ENCODE results near the gene ACACB.

DNA sequence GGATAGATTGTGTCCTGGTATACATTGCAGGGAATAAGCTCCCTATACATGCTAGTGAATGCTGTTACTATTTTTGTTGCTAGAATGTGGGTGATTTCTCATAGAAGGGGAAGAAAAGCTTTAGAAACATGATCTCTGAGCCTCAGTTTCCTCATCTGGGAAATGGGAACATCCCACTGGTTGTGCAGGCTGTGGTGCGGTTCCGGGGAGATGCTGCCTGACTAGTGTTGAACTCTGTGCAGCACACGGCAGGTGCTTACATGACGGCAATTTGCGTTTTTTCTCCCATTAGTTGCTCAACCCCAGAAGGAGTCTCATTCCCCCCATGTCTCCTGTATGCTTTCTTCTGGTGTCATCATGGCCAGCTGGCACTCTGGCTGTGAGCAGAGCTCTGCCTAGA, 159.8 kb downstream of the ACACB start:
- TF ChIP-seq FOXP2 (optimal IDR thresholded peaks at IDR 0.05; ENCODE audit: borderline replicate concordance, extremely low read depth, extremely low read length, insufficient read depth) (no peak), POLR2AphosphoS5 (IDR thresholded peaks at IDR 0.05; ENCODE audit: low read depth, low read length) (no peak)
- TF ChIP-seq, protein P1, sequence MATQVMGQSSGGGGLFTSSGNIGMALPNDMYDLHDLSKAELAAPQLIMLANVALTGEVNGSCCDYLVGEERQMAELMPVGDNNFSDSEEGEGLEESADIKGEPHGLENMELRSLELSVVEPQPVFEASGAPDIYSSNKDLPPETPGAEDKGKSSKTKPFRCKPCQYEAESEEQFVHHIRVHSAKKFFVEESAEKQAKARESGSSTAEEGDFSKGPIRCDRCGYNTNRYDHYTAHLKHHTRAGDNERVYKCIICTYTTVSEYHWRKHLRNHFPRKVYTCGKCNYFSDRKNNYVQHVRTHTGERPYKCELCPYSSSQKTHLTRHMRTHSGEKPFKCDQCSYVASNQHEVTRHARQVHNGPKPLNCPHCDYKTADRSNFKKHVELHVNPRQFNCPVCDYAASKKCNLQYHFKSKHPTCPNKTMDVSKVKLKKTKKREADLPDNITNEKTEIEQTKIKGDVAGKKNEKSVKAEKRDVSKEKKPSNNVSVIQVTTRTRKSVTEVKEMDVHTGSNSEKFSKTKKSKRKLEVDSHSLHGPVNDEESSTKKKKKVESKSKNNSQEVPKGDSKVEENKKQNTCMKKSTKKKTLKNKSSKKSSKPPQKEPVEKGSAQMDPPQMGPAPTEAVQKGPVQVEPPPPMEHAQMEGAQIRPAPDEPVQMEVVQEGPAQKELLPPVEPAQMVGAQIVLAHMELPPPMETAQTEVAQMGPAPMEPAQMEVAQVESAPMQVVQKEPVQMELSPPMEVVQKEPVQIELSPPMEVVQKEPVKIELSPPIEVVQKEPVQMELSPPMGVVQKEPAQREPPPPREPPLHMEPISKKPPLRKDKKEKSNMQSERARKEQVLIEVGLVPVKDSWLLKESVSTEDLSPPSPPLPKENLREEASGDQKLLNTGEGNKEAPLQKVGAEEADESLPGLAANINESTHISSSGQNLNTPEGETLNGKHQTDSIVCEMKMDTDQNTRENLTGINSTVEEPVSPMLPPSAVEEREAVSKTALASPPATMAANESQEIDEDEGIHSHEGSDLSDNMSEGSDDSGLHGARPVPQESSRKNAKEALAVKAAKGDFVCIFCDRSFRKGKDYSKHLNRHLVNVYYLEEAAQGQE (IDR thresholded peaks at IDR 0.05; ENCODE audit: insufficient read depth in 1 of 2, low read depth in 2 of 2, low read length in 2 of 2) = no peak
